ENCODE data around the gene SLC2A4. TPM values are rescaled to one million over a fixed set of nuclear protein-coding genes. Genes with fewer than 3 reads are reported as not detected.
A peak's percentile ranks its signal among the peaks of the same experiment; 100 is the strongest.

Gene SLC2A4
- total RNA-seq, 1 donor from 2014 or later = 11.7 TPM

DNA sequence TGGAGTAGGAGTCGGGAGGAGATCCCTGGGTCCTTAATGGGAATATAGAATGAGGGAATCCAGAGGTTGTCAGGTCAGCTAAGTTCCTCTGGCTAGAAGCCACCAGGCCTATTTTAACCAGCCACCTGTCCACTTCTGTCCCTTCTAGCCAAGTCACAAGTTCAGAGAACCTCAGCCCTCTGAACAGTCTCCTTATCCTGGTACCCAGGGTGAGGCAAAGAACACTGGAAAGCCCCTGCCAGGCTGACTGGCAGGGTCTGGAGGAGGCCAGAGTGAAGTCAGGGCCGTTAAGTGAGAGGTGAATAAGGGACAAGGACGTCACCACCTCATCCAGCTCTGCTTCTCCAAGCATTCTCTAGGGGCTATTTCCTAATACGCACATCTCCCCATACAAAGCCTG, 32.7 kb upstream of the SLC2A4 start:
- no peak for DNase-seq

- DNase-seq = no peak
Observed at GRCh38 chr17:7249214-7249613, 32.3 kb upstream of the SLC2A4 start.

GRCh38 chr17:7249830-7250229, 31.7 kb upstream of the SLC2A4 start:
- DNase-seq = no peak

- no peak for DNase-seq
Observed at GRCh38 chr17:7250695-7251627, 30.6 kb upstream of the SLC2A4 start.

GRCh38 chr17:7251661-7252175, 29.8 kb upstream of the SLC2A4 start, which contains the start of gene CTDNEP1:
Gene CTDNEP1 (minus strand): TSS chr17:7251734. CDS start chr17:7251296, 438 bp downstream.
- peak; percentile 100 for DNase-seq

DNA sequence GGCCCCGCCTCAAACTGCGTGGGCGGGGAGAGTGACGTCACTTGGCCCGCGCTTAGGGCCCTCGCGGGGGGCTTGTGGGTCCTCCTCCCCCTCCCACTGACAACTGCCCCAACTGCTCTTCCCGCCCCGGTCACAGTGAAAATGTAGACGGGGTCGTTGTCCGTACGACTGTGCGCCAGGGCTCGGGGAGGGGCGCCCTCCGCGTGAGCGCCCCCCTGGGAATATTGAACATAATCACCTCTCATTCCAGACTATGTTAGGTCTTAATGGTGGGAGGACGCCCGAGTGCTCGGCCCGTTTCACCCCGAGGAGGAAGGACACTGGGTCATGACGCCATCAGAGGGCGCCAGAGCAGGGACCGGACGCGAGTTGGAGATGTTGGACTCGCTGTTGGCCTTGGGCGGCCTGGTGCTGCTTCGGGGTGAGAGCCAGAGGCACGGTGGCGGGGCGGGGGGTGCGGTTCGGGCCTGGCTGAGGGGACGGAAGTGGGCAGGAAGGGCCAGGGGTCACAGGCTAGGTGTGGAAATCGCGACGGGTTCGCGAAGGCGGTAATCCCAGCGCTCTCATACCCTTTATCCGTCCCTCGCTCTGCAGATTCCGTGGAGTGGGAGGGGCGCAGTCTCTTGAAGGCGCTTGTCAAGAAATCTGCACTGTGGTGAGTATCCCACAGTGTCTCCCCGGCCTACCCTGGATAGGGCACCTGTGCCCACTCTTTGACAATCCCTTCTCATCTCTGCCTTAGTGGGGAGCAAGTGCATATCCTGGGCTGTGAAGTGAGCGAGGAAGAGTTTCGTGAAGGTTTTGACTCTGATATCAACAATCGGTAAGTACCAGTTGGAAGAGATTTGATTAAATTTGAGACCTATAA, 29.1 kb upstream of the SLC2A4 start, which contains the start of gene ELP5:
Gene ELP5 (plus strand): TSS at position 40 of the 868 bp plus-strand sequence. CDS start 336 bp downstream, at position 376.
- peak; percentile 94 for DNase-seq

GRCh38 chr17:7253082-7253481, 28.4 kb upstream of the SLC2A4 start:
- no peak for DNase-seq

DNA sequence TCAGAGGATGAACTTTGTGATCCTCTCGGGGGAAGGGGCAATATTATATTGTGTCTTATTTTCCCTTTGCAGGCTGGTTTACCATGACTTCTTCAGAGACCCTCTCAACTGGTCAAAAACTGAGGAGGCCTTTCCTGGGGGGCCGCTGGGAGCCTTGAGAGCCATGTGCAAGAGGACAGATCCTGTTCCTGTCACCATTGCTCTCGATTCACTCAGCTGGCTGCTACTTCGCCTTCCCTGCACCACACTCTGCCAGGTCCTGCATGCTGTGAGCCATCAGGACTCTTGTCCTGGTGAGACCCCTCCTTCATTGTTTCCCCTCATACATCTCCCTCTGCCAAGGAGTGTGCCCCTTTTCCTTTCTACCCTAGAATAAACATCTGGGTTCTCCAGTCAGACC, 27.0 kb upstream of the SLC2A4 start:
- DNase-seq = no peak

- no peak for DNase-seq
Observed at GRCh38 chr17:7256766-7257456, 24.6 kb upstream of the SLC2A4 start.

DNA sequence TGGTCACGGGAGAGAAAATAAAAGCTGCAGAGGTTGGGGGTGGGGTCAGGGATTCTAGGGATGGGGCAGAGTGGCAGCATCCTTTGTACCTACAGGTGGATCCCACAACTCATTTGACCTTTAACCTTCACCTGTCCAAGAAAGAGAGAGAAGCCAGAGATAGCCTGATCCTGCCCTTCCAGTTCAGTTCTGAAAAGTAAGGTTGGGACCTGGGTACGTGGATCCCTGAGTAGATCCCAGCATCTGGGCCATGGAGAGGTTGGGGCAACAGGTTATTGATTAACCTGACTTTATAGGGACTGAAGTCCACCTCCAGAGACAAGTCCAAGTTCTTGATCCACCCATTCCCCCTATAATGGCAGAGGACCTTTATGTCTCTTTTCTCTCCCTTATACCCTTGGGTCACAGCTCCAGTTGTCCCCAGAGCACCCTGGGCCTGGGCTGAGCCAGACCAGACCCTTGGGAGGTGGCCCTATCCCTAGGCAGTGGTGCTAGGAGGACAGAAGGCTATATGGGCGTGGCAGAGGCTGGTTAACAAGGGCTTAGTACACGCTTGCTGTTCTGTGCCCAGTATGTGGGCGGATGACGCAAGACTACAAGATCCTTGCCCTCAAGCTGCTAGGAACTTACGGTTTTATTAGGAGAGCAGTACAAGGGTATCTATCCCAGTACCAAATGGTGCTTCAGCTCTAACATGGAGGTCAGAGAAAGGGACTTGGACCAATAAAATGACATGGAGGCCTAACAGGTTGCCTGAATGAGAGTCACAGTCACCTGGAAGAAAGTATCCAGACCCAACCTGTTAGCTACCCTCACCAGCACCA, 22.6 kb upstream of the SLC2A4 start:
- DNase-seq = no peak

GRCh38 chr17:7259555-7259889, 22.0 kb upstream of the SLC2A4 start:
- DNase-seq = no peak

GRCh38 chr17:7260151-7260550, 21.4 kb upstream of the SLC2A4 start:
- DNase-seq = no peak

- no peak for DNase-seq
Observed at GRCh38 chr17:7260651-7261378, 20.7 kb upstream of the SLC2A4 start.

- DNase-seq = no peak
Observed at GRCh38 chr17:7261379-7262191, 19.9 kb upstream of the SLC2A4 start.

DNA sequence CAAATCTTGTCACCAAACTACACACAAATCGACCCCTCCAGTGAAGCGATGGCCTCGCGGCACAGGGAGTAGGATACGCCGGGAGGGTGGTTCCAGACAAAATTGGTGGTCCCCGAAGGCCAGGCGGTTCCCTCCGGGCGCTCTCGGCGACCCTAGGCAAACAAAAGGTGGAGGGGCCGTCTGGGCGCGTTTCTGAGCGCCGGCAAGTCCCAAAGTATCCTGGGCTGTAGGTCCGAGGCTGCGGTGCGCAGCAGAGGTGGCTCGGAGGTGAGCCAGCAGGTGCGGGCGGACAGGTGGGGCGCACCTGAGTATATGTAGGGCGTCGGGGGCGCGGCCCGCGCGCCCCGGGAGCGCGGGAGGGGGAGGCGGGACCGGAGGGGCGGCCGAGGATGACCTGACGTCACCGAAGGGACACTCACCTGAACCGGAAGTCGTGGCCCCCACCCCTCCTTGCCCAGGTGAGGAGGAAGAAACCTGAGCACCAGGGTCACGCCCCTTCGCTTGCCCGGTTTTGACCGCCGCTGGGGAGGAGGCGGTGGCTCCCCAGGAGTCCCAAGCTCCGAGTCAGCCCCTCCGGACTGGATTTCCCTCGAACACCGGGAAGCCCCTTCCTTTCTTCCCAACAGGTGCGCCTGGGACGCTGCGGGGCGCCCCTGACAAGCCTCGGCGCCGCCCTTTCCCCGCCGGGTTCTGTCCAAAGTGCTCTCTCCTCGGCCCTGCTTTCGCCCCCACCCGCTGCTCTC, 19.2 kb upstream of the SLC2A4 start, which contains the start of gene CLDN7:
Gene CLDN7 (minus strand): TSS at position 287 of the 743 bp plus-strand sequence. CDS start 435 bp downstream, outside the sequence.
- DNase-seq = no peak

GRCh38 chr17:7262935-7263800, 18.4 kb upstream of the SLC2A4 start:
- no peak for DNase-seq

DNA sequence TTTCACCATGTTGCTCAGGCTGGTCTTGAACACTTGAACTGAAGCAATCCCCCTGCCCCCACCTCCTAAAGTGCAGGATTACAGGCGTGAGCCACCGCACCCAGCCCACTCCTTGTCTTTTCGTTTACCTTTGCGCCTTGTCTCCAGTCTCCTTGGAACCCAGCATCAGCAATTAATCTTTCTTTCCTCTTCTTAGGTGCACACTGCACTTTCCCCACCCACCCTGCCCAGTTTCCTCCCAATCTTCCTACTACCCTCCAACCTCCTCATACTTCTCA, 17.8 kb upstream of the SLC2A4 start:
- DNase-seq = no peak

GRCh38 chr17:7266784-7267183, 14.7 kb upstream of the SLC2A4 start:
- no peak for DNase-seq
